Cardiac muscle cell (in vitro differentiated cells and primary cell): Measurements from ENCODE around the gene CD226. TPM values are rescaled to one million over a fixed set of nuclear protein-coding genes. Genes with fewer than 3 reads are reported as not detected.
"Not testable (repeated sequence)": the region's sequence is repeated elsewhere in the genome, so short reads cannot be mapped to it uniquely, and the experiment has no call there.

Source experiments
- DNase-seq, 2 donors: peaks; one replicate each; pipeline versions ENCODE4 v3.0.0 to v3.0.0-alpha.2; 2010 to 2017; ENCODE audit warnings: low read depth in 1 of 2, low spot score in 1 of 2
- H3K27ac ChIP-seq: fragments of 200-600 bp; sonication (generic); 2 replicates; pipeline ENCODE4 v1.5.1; 2016
- H3K27me3 ChIP-seq: fragments of 200-600 bp; sonication (generic); 2 replicates; pipeline ENCODE4 v1.6.0; 2016; ENCODE audit warnings: control low read depth
- H3K36me3 ChIP-seq: fragments of 200-600 bp; sonication (generic); 2 replicates; pipeline ENCODE4 v1.5.1; 2016; ENCODE audit warnings: control low read depth
- H3K4me1 ChIP-seq: fragments of 200-600 bp; sonication (generic); 2 replicates; pipeline ENCODE4 v1.8.1; 2017; ENCODE audit warnings: low read depth, mild to moderate bottlenecking, mixed run types
- H3K4me3 ChIP-seq: fragments of 200-600 bp; sonication (generic); 2 replicates; pipeline ENCODE4 v1.5.1; 2016; ENCODE audit warnings: mild to moderate bottlenecking
- H3K9me3 ChIP-seq: fragments of 200-600 bp; sonication (generic); 2 replicates; pipeline ENCODE4 v1.5.1; 2017; ENCODE audit warnings: low read depth, mild to moderate bottlenecking, control low read depth
- CTCF ChIP-seq: IDR thresholded peaks from 2 replicates; pipeline ENCODE4 v1.5.1; 2012; ENCODE audit warnings: low read depth, mild to moderate bottlenecking, low read length
- polyA plus RNA-seq: library from polyadenylated mRNA; unstranded; fragments of >200 nt; fragmentation: Nextera tagmentation; extraction: Ambion mirVana; gene quantifications from 2 replicates; pipeline ENCODE4 v1.2.1, GENCODE V29; 2016
- total RNA-seq: library from RNA; depleted of rRNA; stranded (reverse); fragments of >200 nt; gene quantifications from 2 replicates; pipeline ENCODE4 v1.2.3, GENCODE V29; 2016

The CD226 gene
- total and polyA plus RNA-seq, 2 experiments from 2014 or later, result 0.71 TPM; not detected in 1

GRCh38 chr18:69882965-69883668 lies 64.6 kb downstream of the CD226 start:
- Histone ChIP-seq H3K4me3 (no peak overlapping the region), H3K4me1 (no peaks in the 10 kb centered on the region), H3K27me3 (no peaks in the 10 kb centered on the region), H3K36me3 (no peaks in the 10 kb centered on the region), H3K9me3 (no peaks in the 10 kb centered on the region), H3K27ac (no peak overlapping the region)
- DNase-seq, result no peak
- no peak for TF ChIP-seq CTCF

GRCh38 chr18:69880083-69880482 lies 67.6 kb downstream of the CD226 start:
- no peak overlapping the region for H3K27ac ChIP-seq
- H3K4me1 ChIP-seq, result no peaks in the 10 kb centered on the region
- no peak for TF ChIP-seq CTCF
- DNase-seq, result no peak
- no peak overlapping the region for H3K4me3 ChIP-seq
- H3K27me3 ChIP-seq, result no peaks in the 10 kb centered on the region
- no peaks in the 10 kb centered on the region for H3K9me3 ChIP-seq
- H3K36me3 ChIP-seq, result no peaks in the 10 kb centered on the region

GRCh38 chr18:69879051-69879450 lies 68.6 kb downstream of the CD226 start:
- not testable (repeated sequence) for DNase-seq, H3K4me3 ChIP-seq, H3K9me3 ChIP-seq, H3K4me1 ChIP-seq, H3K36me3 ChIP-seq, H3K27ac ChIP-seq, H3K27me3 ChIP-seq

- Histone ChIP-seq H3K27ac (no peak overlapping the region), H3K9me3 (no peaks in the 10 kb centered on the region), H3K36me3 (no peaks in the 10 kb centered on the region), H3K27me3 (no peaks in the 10 kb centered on the region), H3K4me3 (no peak overlapping the region), H3K4me1 (no peaks in the 10 kb centered on the region)
- no peak for DNase-seq
- TF ChIP-seq CTCF, result no peak
These were observed 69.3 kb downstream of the CD226 start for GRCh38 chr18:69878213-69878933.

GRCh38 chr18:69876490-69876889 lies 71.2 kb downstream of the CD226 start:
- TF ChIP-seq CTCF, result no peak
- no peaks in the 10 kb centered on the region for H3K27me3 ChIP-seq
- no peak for DNase-seq
- no peaks in the 10 kb centered on the region for H3K9me3 ChIP-seq
- H3K4me3 ChIP-seq, result no peak overlapping the region
- no peak overlapping the region for H3K27ac ChIP-seq
- H3K4me1 ChIP-seq, result peaks cover 1% of the 10 kb centered on the region
- H3K36me3 ChIP-seq, result no peaks in the 10 kb centered on the region

- Histone ChIP-seq H3K27ac (no peak overlapping the region), H3K4me1 (peaks cover 4% of the 10 kb centered on the region), H3K4me3 (no peak overlapping the region), H3K27me3 (no peaks in the 10 kb centered on the region), H3K9me3 (no peaks in the 10 kb centered on the region), H3K36me3 (no peaks in the 10 kb centered on the region)
- TF ChIP-seq CTCF, result no peak
- DNase-seq, result peak in 1 of 2 donors; percentile 69
These were observed 73.6 kb downstream of the CD226 start for GRCh38 chr18:69874058-69874457.
